Spleen (tissue), 11 donors: ENCODE data around the gene PPARA. TPM values are rescaled to one million over a fixed set of nuclear protein-coding genes. Genes with fewer than 3 reads are reported as not detected.

Experiments used
- DNase-seq: peaks from one replicate; pipeline ENCODE4 v3.0.0-alpha.2; 2020
- H3K27ac ChIP-seq, 8 donors: fragments of 200-600 bp; sonication (generic) in 7 of 8; 1 replicate in 4 of 8; 2 replicates in 4 of 8; pipeline versions ENCODE4 v1.5.0 to v1.8.0; 2016 to 2021; ENCODE audit warnings: inconsistent platforms in 4 of 8, mild to moderate bottlenecking in 4 of 8, moderate library complexity in 1 of 8
- H3K27me3 ChIP-seq, 7 donors: fragments of 200-600 bp; sonication (generic) in 6 of 7; replicated peaks in 1 of 7; 1 replicate in 4 of 7; 2 replicates in 3 of 7; pipeline versions ENCODE4 v1.5.0 to v1.8.0; 2016 to 2021; ENCODE audit warnings: inconsistent platforms in 3 of 7, mild to moderate bottlenecking in 1 of 7
- H3K36me3 ChIP-seq, 6 donors: fragments of 200-600 bp; sonication (generic) in 5 of 6; 1 replicate in 4 of 6; 2 replicates in 2 of 6; pipeline versions ENCODE4 v1.5.0 to v1.8.0; 2016 to 2021; ENCODE audit warnings: inconsistent platforms in 2 of 6
- H3K4me1 ChIP-seq, 6 donors: fragments of 200-600 bp; sonication (generic) in 5 of 6; 1 replicate in 3 of 6; 2 replicates in 3 of 6; pipeline versions ENCODE4 v1.5.0 to v1.8.0; 2016 to 2021; ENCODE audit warnings: inconsistent platforms in 3 of 6
- H3K4me3 ChIP-seq, 8 donors: fragments of 200-600 bp; sonication (generic) in 7 of 8; 1 replicate in 4 of 8; 2 replicates in 4 of 8; pipeline versions ENCODE4 v1.5.0 to v1.8.0; 2016 to 2021; ENCODE audit warnings: inconsistent platforms in 4 of 8, mild to moderate bottlenecking in 4 of 8, moderate library complexity in 2 of 8
- H3K9me3 ChIP-seq, 8 donors: fragments of 200-600 bp; sonication (generic) in 7 of 8; 1 replicate in 4 of 8; 2 replicates in 4 of 8; pipeline versions ENCODE4 v1.5.0 to v1.8.0; 2016 to 2021; ENCODE audit warnings: inconsistent platforms in 4 of 8
- POLR2A ChIP-seq, 3 donors: fragments of 450-650 bp; IDR thresholded peaks; one replicate each; pipeline ENCODE4 v1.5.1; 2017; ENCODE audit warnings: antibody characterized with exemption in 3 of 3, mild to moderate bottlenecking in 1 of 3
- POLR2AphosphoS5 ChIP-seq, 3 donors: sonication (generic); formaldehyde crosslinking; IDR thresholded peaks; one replicate each; pipeline ENCODE4 v1.5.1; 2017; ENCODE audit warnings: antibody characterized with exemption in 3 of 3
- WGBS, 5 donors: extraction: QIAGEN DNeasy Blood & Tissue Kit in 3 of 5; methylation state at CpG; one replicate each; pipeline versions ENCODE4 v1.1.5 to v1.1.7; 2013 to 2018; 5-methylcytosine and 5-hydroxymethylcytosine counted together
- intact Hi-C: fragments of 100-400 bp; cut with DNase I; formaldehyde crosslinking; loops from one replicate; pipeline ENCODE4 v1.15.0; 2023; ENCODE audit warnings: low total_unique reads
- polyA plus RNA-seq, 3 donors: library from polyadenylated mRNA; stranded (reverse); fragments of 200-250 nt; gene quantifications; one replicate each; pipeline ENCODE4 v1.2.1, GENCODE V29; 2013
- total RNA-seq, 7 donors: library from RNA; depleted of rRNA in 3 of 7; stranded (reverse); fragments of >200 nt in 3 of 7; fragmentation: NEBNext Ultra II Directional in 4 of 7; extraction: Animal tissue kit (Norgen Biotek cat#: 25700) in 4 of 7; gene quantifications; one replicate each; pipeline versions ENCODE4 v1.1.0 to v1.2.1, GENCODE V29; 2016 to 2021
- TF ChIP-seq, protein P1 (sequence below), 11 experiments: fragments of 200-600 bp in 7 of 11; fragments of 450-650 bp in 4 of 11; sonication (generic) in 4 of 11; IDR thresholded peaks in 8 of 11; conservative IDR thresholded peaks in 3 of 11; 1 replicate in 7 of 11; 2 replicates in 4 of 11; pipeline versions ENCODE4 v1.4.0 to v1.8.0; 2016 to 2021; ENCODE audit warnings: antibody characterized with exemption in 11 of 11, inconsistent platforms in 4 of 11, mild to moderate bottlenecking in 1 of 11
- donor health status: healthy with polysubstance abuse.
- donor health status: DM: no; HTN: no; CAD: no; lungs with moderate emphysema.
- donor health status: DM: no; HTN: no; CAD: no.
- donor health status: Bipolar disorder and iron deficiency.
- donor health status: healthy.
- donor health status: DM: no; HTN: no; CAD: no.
- donor health status: DM: yes; HTN: yes; CAD: no.

Gene PPARA
- total and polyA plus RNA-seq, 10 donors = 2.0 to 40.9 (median 22.6) TPM

DNA sequence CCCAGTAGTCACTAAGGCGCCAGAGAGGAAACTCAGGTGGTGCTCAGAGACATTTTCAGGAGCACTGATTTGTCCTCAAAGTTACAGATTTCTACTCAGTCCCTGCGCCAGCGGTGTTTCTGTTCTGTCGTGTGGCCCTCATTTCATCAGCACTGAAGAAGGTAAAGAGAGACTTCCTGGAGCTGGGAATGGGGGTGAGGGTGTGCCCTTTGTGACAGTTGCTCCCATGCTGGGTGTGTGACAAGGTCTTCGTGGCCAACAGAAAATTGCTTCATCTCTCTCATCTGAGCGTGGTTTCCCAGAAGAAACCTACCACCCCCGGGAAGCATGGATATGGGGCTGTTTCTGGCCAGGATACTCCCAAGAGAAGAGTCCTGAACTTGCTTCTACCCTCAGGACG is 2.0 kb upstream of the PPARA start:
- Histone ChIP-seq H3K27me3 (no peaks in the 10 kb centered on the region), H3K4me1 (peaks cover 12 to 44% (median 29%) of the 10 kb centered on the region in 6 donors), H3K9me3 (no peaks in the 10 kb centered on the region), H3K27ac (peak overlapping the region in 1 of 8 donors; percentile 85), H3K36me3 (peaks cover 0 to 10% (median 0%) of the 10 kb centered on the region in 6 donors), H3K4me3 (no peak overlapping the region)
- 51 to 78% (median 60%) methylated on average over 8 of the region's 8 CpGs for WGBS, 5 donors
- TF ChIP-seq, protein P1, sequence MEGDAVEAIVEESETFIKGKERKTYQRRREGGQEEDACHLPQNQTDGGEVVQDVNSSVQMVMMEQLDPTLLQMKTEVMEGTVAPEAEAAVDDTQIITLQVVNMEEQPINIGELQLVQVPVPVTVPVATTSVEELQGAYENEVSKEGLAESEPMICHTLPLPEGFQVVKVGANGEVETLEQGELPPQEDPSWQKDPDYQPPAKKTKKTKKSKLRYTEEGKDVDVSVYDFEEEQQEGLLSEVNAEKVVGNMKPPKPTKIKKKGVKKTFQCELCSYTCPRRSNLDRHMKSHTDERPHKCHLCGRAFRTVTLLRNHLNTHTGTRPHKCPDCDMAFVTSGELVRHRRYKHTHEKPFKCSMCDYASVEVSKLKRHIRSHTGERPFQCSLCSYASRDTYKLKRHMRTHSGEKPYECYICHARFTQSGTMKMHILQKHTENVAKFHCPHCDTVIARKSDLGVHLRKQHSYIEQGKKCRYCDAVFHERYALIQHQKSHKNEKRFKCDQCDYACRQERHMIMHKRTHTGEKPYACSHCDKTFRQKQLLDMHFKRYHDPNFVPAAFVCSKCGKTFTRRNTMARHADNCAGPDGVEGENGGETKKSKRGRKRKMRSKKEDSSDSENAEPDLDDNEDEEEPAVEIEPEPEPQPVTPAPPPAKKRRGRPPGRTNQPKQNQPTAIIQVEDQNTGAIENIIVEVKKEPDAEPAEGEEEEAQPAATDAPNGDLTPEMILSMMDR (IDR thresholded peaks at IDR 0.05 in 8 of 11, conservative IDR thresholded peaks at IDR 0.05 in 3 of 11) = no peak
- TF ChIP-seq POLR2A (IDR thresholded peaks at IDR 0.05) (no peak), POLR2AphosphoS5 (IDR thresholded peaks at IDR 0.05) (no peak)
- DNase-seq = no peak
- intact Hi-C loops = loop anchor here (5.0 kb wide), 1 partner anchor 109 kb away; no protein-coding TSS in a partner anchor

DNA sequence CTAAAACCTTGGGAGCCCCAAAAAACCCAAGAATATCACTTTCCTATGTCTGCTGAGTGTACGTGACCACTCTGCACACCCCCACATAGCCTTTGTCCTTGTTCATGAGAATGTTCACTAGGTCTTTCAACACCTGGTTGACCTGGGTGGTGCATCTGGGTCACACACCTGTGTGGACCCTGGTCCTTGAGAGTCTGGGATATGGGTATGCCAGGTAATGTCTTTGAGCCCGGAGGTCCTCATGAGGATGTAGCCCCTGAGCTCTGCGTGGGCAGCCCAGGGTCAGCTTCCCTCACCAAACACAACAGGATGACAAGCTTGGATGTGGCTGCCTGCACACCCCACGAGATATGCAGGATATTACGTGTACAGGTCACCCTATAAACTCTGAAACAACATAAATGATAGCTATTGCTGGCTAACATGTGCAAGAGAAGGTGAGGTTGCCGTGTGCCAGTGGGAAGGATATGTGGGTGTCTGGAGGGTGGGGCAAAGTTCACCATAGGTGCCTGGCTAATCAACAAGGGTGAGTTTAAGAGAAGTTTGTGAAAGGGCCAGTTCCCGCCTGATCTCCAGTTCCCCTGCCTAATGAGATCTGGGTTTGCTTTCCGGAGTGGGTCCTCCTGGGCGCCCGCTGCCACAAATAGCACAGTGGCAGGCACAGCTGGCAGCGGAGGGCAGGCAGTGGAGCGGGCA is 1.4 kb upstream of the PPARA start:
- Histone ChIP-seq H3K36me3 (peaks cover 0 to 16% (median 0%) of the 10 kb centered on the region in 6 donors), H3K9me3 (no peaks in the 10 kb centered on the region), H3K4me3 (peak overlapping the region; percentile 64 to 98 (median 90)), H3K27me3 (no peaks in the 10 kb centered on the region), H3K4me1 (peaks cover 12 to 46% (median 29%) of the 10 kb centered on the region in 6 donors), H3K27ac (peak overlapping the region in 7 of 8 donors; percentile 63 to 85 (median 83))
- intact Hi-C loops = loop anchor here (5.0 kb wide), 1 partner anchor 108 kb away; no protein-coding TSS in a partner anchor
- TF ChIP-seq POLR2A (IDR thresholded peaks at IDR 0.05) (no peak), POLR2AphosphoS5 (IDR thresholded peaks at IDR 0.05) (peak in 2 of 3 donors; percentile 15 to 23)
- TF ChIP-seq, protein P1 (IDR thresholded peaks at IDR 0.05 in 8 of 11, conservative IDR thresholded peaks at IDR 0.05 in 3 of 11) = no peak
- no peak for DNase-seq
- whole genome bisulfite sequencing, 5 donors = 20 to 29% (median 26%) methylated on average over 10 to 12 of the region's 12 CpGs

DNA sequence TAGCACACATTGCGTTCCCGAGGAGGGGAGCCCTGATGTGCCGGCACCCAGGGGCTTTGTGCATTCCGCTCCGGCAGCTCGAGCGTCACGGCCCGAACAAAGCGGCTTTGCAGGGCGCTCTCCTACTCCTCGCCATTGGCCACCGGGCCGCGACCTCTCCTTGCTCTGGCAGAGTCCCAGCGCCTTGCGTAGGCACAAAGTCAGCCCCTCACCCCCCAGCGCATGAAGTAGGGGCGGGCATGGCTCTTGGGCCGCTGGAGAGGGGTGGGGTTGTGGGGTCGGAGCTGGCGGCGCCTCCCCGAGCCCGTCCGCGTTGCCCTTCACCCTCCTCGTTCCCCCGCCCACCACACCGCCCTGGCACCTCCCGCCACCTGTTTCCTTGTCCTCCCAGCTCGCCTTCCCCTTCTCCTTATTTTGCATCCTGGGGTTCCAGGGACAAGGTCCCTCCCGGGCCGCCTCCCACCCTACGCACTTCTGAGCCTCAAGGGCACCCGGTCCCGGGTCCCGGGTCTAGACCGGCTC is 753 bp upstream of the PPARA start:
- peak overlapping the region; percentile 63 to 85 (median 81) for H3K27ac ChIP-seq
- TF ChIP-seq POLR2AphosphoS5 (IDR thresholded peaks at IDR 0.05) (no peak), POLR2A (IDR thresholded peaks at IDR 0.05) (no peak)
- TF ChIP-seq, protein P1 (IDR thresholded peaks at IDR 0.05 in 8 of 11, conservative IDR thresholded peaks at IDR 0.05 in 3 of 11) = no peak
- WGBS, 5 donors = 0 to 1% (median 1%) methylated on average over 23 to 39 of the region's 39 CpGs
- peaks cover 0 to 22% (median 0%) of the 10 kb centered on the region in 6 donors for H3K36me3 ChIP-seq
- intact Hi-C loops = loop anchor here (5.0 kb wide), 1 partner anchor 108 kb away; no protein-coding TSS in a partner anchor
- H3K4me1 ChIP-seq = peaks cover 12 to 52% (median 29%) of the 10 kb centered on the region in 6 donors
- peak overlapping the region; percentile 64 to 98 (median 90) for H3K4me3 ChIP-seq
- DNase-seq = peak; percentile 89
- no peaks in the 10 kb centered on the region for H3K27me3 ChIP-seq
- no peaks in the 10 kb centered on the region for H3K9me3 ChIP-seq
